Measurements from ENCODE around the gene GAL3ST2.
A peak's percentile ranks its signal among the peaks of the same experiment; 100 is the strongest.
"Not testable (repeated sequence)": the region's sequence is repeated elsewhere in the genome, so short reads cannot be mapped to it uniquely, and the experiment has no call there.

The GAL3ST2 gene

DNA sequence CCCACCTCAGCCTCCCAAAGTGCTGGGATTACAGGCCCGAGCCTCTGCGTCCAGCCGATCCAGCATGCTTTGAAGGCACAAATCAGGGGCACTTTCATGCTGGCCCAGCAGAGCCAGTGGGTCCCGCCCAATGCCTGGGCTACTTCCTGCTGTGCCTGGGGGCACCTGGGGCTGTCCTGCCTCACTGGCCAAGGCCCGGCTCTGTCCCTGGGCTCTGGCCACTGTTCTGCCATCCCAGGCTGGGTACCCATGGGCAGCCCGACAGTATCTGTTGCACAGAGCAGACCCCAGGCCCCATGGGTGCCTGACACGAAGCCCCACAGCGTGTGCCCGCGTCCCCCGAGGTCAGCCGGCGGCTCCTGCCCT is 6.8 kb upstream of the GAL3ST2 start:
- no peak for DNase-seq

DNA sequence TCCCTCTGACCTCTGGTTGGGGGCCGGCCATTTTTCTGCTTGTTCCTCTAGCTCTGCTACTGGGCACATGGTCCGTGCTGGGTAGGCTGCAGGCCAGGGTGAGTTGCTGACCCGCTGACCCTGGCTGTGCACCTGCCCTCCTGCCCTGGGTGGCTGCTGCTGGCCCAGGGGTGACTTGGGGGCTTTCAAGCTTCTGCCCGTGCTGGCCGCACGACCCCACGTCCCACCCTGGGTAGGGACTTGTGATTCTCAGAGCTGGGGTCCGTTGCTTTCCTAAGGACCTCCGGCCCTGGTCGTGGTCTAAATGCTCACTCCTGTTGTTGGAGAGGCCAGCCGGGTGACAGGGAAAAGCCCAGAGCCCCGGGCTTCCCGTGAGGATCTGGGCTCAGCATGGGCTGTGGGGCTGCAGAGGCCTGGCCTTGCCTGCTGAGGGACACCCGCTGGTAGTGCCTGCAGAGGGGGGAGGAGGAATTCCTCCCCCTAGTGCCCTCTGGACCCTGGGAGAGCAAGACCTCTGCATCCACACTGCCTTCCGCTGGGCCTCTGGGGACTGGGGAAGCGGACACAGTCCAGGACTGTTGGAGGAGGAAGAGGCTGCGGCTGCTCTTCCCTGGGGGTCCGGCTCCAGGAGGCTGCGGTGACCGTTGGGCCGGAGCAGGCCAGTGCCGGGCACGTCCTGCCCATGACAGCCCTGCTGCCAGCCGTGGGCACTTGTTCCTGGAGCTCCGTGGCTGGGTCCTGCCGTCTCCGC is 6.3 kb upstream of the GAL3ST2 start:
- no peak for DNase-seq

DNA sequence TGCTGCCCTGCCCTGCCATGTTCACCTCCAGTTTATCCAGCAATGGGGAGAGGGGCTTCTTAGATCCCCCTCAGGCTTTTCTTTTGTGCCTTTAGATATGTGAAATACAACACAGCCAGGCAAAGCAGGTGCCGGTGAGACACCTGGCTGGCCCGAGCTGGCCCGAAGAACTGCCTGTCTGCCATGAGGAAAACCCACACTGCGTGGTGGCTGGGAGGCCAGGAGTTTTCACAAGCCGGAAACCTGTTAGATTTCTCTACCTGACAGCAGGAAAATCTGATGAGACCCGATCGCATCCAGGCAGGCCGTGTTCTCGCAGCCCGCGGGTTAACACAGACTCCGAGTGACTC is 5.7 kb upstream of the GAL3ST2 start:
- DNase-seq: no peak

DNA sequence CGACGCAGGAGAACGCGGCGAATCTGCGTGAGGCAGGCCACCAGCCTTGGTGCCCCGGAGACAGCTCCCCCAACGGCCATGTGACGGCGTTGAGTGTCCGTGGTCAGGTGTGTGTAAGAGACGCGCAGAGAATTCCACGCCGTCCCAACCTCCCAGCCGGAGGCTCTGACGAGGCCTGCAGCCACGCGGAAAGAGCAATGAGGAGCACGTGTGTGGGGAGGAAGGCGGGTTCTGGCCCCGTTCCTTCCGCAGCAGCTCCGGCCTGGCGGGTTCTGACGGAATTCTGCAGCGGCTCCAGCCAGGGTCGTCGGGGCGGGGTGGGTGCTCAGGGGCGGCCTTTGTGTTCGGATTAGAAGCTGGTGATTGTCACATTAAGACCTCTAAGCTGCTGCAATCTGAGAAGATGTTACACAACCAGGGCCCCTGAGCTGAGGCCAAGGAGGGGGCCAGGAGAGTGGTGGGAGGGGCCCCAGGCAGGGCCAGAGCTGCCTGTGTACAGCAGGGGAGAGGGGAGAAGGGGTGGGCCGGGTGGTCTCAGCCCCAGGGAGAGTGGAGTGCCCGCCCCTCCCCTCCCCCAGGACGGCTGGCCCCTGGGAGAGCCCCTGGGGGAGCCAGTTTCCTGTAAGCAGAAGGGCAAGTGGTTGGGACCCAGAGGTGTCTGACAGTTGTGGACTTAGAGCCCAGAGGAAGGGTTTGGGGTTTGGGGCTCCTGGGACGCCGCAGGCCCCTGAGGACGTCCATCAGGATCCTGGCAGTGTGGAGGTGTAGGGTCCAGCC is 5.1 kb upstream of the GAL3ST2 start:
- peak; percentile 45 for DNase-seq

DNA sequence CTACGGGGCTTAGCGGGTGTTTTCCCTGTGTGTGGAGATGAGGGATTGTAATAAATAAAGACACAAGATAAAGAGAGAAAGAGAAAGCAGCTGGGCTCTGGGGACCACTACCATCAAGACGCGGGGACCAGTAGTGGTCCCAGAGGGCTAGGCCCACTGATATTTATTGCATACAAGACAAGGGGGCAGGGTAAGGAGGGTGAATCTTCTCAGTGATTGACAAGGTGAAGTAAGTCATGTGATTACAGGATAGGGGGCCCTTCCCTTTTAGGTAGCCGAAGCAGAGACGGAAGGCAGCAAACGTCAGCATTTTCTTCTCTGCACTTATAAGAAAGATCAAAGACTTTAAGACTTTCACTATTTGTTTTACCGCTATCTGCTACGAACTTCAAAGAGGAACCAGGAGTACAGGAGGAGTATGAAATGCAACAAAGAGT is 4.5 kb upstream of the GAL3ST2 start:
- no peak for DNase-seq

DNA sequence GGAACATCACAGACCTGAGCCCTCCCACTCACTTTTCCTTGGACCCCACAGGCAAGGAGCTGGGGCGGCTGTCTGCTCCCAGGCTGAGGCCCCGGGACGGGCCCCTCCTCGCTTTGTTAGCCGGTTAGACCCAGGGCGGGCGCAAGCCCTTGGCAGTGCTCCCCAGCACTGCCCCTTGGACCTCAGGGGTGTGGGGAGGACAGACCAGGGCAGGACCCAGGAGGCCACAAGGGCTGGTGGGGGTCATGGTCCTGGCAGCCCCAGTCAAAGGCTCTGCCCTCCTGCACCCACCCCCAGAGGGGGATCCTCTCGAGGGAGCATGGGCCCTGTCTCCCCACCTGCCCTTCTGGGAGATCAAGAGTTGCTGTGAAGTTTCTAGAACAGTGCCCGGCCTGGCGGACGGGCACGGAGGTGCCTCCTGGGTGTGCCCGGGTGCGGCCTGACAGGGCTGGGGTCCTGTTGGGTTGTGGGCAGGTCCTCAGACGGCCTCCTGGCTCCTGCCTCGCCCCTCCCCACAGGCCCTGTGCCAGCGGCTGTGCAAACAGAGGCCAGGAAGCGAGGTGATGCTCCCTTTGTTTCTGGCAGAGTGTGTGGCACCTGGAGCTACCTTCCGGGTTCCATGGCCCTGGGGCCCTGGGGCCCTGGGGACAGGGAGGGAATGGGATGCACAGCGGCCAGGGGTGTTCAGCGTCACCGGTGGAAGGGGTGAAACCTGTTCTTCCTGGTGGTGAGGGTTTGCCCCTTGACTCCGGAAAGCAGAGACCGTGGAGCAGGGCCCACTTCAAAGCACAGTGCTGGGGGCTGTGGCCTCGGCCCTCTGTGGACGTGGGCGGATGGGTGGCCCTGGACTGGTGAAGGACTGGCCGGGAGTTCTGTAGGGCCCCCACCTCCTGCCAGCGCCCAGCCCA is 2.9 kb upstream of the GAL3ST2 start:
- no peak for DNase-seq

DNA sequence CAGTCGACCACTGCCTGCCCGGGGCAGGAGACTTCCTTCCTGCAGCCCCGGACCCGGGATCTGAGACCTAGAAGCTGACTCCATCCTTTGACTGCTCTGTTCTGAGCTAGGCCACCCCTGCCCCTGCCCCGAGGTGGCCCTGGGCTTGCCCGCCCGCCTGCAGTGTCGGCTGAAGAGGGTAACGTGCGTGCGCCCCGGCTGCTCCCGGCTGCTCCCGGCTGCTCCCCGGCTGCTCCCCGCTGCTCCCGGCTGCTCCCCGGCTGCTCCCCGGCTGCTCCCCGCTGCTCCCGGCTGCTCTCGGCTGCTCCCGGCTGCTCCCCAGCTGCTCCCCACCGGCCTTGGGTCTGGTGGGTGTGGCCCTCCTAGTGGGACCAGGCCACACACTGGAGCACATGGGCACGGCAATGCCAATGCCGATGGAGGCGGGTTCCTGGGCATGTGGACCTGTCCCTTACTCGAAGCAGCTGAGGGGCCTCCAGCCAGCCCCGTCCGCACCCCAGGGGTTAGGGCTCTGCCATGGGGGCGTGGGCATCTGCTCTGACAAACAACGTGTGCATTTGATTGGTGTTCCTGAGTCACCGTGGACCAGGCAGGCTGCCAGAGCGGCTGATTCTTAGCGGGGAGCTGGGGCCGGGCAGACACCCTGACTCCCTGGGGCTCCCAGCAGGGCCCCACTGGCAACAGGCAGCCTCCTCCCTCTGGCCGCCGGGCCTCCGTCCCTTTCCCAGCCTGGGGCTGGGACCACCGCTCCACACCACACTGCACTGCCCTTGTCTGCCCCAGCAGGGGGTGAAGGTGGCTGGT is 2.0 kb upstream of the GAL3ST2 start:
- DNase-seq: peak; percentile 86

DNA sequence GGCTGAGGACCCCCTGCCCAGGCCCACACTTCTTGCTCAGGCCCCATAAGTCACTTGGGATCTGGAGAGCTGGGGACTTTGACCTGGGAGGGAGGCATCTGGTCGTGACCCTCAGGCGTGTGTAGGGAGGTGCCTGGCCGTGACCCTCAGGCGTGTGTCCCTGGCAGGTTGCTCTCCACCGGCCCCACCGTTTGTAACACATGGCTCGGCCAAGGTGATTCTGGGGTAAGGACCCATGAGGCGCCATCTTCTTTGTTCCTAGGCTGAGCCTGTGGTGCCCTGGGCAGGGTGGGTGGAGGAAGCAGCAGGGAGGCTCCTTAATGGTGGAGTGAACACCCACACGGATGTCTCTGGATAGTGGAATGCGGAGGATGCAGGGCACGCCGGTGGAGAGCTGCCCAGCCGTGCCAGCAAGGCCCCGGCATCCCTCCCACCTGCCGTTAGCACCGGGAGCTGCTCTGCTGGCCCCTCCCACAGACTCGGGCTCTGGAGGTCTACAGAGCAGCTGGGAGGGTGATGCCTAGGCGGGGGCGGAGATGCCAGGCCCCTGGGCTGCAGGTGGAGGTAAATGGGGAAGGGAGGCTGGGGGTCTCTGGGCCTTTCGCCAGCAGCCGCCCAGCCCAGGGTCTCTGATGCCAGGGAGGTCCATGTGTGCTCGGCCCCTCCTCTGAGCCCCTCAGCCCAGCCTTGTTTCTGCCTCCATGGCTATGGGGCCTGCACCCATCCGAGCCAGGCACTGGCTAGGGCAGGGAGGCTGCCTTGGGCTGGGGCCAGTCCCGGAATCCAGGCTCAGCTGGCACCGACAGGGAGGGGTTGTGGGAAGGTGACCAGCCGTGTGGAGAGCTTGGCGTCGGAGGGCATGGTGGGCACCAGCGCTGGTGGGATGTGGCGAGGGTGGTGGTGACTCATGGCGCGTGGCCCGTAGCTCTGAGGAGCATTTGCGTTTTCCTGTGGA is 1.1 kb upstream of the GAL3ST2 start:
- DNase-seq: no peak

DNA sequence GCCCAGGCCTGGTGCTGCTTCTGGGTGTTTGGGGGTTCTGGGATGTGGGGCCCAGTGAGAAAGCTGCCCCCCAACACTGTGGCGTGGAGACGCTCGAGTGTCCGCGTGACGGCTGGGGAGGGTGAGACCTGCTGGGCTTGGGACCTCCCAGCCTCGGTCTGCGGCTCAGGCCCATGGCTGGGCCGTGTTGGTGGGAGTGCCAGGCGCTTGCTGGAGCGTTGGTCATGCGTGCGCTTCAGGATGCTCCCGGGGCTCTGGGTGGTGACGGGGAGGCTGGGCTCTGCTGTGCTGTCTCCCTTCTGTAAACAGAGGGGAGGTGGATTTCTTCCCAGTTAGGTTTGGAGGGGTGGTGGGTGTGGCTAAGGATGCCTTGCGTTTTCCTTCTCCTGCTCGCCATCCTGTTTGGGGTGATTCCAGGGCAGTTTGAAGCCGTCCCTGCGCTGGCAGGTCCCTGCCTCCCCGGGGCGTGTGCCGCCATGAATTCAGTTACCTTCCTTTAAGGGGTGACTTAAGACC is 606 bp downstream of the GAL3ST2 start:
- DNase-seq: no peak

DNA sequence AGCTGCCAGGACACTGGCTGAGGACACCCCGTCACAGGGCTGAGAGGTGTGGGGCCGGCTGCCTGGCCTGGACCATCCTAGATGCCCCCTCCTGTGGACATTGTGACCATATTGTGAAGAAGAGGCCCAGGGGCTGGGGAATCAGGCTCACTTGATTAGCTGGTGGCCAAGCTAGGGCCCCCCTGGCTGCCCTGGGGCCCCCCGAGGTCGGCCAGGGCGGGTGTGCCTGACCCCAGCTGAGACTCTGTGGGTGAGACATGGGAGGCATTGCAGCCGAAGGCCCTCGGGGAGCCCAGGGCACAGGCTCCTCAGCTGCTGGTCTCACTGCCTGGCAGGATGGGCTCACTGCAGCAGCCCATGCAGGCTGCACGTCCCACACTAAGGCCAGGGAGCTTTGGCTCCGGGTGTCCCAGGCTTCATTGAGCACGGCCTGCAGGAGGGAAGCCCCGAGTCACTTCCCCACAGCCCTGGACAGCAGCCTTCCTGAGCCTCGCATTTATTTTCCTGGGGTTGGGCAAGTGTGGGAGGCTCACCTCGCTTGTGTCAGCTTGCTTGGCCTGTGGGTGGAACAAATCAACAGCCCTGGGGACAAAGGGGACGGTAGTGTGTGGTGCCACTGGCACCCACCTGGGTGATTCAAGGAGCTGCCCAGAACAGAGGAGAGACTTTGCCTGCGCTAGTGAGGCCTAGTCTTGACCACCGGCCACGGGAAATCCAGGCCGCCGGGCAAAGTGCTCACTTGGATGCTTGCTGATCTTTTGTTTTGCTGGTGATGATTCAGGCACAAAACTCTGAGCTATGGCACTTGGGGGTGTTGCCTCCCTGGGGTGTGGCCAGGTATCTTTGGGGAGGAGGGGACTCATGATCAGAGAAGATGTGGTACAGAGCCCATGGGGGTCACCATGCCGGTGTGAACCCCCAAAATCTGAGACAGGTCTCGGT is 1.3 kb downstream of the GAL3ST2 start:
- no peak for DNase-seq

DNA sequence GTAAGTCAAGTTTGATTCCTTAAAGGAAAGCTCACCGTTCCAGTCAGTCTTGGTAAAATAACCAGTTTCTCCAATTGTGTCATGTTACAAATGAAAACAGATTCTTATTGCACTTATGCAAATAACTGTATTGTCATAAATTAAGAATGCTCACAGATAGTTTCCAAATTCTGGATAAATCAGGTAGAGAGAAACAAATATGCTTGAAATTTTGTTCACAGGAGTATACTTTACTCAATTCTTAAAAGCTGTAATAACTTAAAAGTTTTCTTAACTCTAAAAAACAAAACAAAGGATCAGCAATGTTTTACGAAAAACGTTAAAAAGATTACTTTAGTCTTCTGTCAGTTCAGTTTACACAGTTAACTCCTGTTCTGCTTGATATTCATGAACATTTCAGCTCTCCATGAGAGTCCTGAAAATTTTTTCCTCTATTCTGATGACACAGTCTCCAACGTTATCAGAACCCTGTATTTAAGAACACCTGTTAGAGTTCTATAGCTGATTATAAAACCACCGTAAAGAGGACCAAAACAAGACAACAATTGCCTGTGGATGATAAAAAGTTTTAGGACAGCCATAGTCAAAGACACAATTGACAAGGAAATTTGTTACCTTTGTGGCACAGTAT is 4.4 kb downstream of the GAL3ST2 start:
- no peak for DNase-seq

DNA sequence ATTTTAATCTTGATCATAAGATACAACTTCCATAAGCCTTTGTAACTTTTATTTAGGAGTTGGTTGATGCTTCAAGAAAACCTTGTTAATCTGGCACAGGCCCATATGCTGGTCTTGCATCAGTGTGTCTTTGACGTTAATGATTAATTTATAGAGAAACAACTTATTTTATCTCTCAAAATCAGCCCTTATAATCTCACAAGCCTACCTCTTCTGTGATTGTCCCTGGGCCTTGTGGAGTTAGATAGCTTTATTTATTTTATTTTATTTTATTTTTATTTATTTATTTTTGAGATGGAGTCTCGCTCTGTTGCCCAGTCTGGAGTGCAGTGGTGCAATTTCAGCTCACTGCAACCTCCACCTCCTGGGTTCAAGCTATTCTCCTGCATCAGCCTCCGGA is 5.4 kb downstream of the GAL3ST2 start:
- DNase-seq: not testable (repeated sequence)

DNA sequence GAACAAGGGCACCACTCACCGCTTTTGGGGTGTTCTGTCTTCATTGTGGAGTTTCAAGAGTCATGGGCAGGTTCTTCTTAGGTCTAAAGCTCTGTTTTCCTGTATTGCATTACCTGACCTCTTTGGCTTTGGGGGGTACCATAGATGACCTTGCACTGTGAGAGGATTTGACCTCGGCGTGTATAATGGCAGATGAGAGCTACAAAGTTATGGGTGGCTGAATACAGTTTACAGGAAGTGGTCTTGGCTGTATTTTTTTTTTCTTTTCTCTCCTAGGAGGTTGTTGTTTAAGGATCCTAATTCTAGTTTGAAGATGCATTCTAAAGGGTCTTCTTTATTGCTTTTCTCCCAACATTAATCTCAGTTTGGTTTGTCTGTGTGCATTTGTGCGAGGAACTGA is 11.5 kb downstream of the GAL3ST2 start:
- no peak for DNase-seq

DNA sequence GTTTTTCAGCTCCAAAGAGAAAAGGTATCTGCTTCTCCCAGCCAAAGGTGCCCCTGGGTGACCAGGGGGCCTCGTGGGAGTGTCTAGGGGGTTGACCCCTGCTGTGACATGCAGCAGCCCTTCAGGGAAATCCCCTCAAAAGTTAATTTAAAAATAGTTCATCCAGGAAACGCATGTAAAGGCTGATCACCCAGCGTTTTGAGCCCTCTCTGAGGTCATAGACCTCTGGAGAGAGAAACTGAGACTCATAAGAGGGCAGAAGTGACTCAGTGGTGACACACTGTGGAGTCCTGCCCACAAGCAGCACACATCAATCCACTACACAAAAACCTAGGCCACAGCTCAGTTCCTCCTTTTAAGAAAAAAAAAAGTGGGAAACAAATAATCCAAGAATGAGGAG is 11.9 kb downstream of the GAL3ST2 start:
- DNase-seq: no peak

DNA sequence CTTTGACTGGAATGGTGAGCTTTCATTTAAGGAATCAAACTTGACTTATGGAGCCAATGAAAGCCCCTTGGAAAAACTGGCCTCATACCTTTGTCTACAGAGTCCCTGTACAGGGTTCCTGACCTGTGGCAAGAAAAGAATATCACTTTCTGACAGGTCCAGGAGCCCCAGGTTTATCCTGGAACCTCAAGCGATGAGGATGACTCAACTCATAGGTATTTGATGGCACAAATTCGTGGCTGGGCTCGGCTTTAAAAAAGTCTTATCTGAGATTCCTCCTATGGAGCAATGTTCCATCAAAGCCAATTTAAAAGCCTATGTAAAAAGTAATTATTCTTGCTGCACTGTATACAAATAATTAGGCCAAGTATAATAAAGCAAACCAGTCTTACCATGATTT is 14.8 kb downstream of the GAL3ST2 start:
- DNase-seq: not testable (repeated sequence)

DNA sequence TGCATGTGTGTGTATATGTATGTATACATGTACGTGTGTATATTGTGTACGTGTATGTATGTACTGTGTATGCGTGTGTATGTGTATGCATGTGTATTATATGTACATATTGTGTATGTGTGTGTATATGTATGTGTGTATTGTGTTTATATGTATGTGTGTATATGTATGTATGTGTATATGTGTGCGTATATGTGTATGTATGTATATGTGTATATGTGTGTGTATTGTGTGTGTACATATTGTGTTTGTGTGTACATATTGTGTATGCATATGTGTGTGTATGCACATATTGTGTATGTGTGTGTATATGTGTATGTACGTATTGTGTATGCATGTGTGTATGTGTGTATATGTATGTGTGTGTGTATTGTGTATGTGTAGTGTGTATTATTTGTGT is 16.8 kb downstream of the GAL3ST2 start:
- no peak for DNase-seq

DNA sequence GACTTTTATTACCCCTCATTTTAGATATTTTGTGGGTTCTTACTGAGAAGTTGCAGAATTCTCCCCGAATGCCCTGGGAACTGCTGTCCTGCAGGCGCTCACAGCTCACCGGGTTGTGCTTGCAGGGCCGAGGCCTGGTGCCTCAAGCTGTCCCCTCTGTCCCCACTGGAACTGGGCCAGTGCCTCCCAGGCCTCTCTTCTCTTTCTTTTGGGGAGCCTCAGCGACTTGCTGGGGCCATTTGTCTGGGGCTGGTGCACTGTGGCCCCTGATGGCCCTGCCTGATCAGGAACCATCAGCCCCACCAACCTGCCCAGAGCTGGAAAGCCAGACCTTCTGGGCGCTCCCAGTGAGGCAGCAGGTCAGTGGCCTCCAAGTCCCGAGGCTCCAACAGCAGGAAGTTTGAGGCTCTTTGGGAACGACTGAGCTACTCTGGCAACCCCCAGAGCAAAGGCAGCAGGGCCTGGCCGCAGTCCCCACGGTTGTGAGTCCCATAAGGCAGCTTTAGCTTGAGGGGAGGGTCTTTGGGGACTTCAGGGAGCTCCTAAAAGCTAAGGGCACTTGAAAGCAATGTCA is 17.7 kb downstream of the GAL3ST2 start:
- no peak for DNase-seq

DNA sequence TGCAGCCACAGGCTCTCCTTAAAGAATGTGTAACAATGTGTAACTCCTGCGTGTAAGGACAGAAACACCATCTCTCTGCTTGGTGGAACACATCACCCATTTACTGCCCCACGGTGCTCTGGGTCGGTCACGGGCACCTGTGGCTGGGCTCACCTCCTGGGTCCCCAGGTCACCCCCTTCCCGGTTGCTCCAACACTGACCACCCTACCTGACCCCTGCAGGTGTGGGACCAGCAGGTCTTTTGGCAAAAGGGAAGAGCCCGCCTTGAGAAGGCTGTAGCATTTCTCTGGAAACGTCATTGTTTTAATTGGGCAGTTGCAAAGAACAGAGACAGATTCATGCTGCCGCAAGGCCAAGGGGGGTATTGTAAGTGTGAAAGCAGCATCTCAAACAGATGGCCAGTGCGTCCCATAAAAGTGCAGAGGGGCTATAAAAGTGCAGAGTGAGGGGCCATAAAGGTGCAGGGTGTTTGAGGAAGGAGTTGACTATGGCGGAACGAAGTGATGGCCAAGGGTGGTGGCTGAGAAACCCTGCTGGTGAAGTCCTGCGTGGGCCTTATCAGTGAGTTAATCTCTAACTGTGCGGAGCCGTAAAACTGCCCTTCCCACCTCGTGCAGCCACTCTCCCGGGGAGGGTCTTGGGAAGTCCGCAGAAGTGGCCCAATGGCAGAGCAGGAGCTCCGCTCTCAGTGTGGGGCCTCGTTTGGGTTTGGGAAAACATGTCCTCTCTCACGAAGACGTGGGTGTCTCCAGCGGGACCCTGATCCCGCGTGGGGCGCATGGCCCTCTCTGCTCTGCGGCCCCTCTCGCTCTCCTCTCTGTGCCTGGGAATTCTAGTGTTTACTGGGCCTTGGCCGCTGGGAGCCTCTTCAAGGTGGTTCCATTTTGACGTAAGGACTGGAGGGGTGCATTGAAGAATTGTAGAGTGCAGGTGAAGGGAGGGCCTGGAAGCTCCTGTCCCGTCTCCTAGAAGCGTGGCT is 18.7 kb downstream of the GAL3ST2 start:
- no peak for DNase-seq

All from fibroblast of skin of right biceps (primary cell).